SK-N-SH (cell line): ENCODE data around the gene LHPP. TPM values are rescaled to one million over a fixed set of nuclear protein-coding genes. Genes with fewer than 3 reads are reported as not detected.

ENCODE experiments used
- CTCF ChIA-PET: fragments of 300-600, 350-600 bp; formaldehyde crosslinking; extraction: SDS; loops from one replicate; lab custom pipeline; 2021; lab: Yijun Ruan, JAX
- POLR2A ChIA-PET: fragments of 350-600 bp; sonication (Branson Sonifier 250); formaldehyde crosslinking; extraction: SDS; loops from one replicate; lab custom pipeline; 2020; ENCODE audit warnings: antibody characterized with exemption, inconsistent platforms; lab: Yijun Ruan, JAX
- DNase-seq: peaks from one replicate; pipeline ENCODE4 v3.0.0; 2012
- H2AFZ ChIP-seq: fragments of 200-600 bp; sonication (generic); 2 replicates; pipeline ENCODE4 v1.8.1; 2016; ENCODE audit warnings: antibody characterized with exemption, mild to moderate bottlenecking, low read depth
- H3F3A ChIP-seq: fragments of 200-600 bp; sonication (generic); replicated peaks from 2 replicates; pipeline ENCODE3; 2016; ENCODE audit warnings: antibody characterized with exemption, mild to moderate bottlenecking; ENCODE audit not compliant: insufficient read depth
- H3K27ac ChIP-seq, 2 experiments: fragments of 200-500 bp in 1 of 2; fragments of 200-600 bp in 1 of 2; sonication (Bioruptor generic) in 1 of 2; sonication (generic), shearing (Covaris generic) in 1 of 2; 2 replicates each; pipeline versions ENCODE4 v1.5.1 to v1.6.1; 2014 to 2016; ENCODE audit warnings: low read depth in 2 of 2, inconsistent platforms in 1 of 2, low read length in 1 of 2, mild to moderate bottlenecking in 1 of 2, mixed read lengths in 1 of 2
- H3K27me3 ChIP-seq: fragments of 200-600 bp; sonication (generic), shearing (Covaris generic); 2 replicates; pipeline ENCODE4 v1.6.1; 2016; ENCODE audit warnings: mixed run types; ENCODE audit not compliant: insufficient read depth
- H3K36me3 ChIP-seq, 2 experiments: fragments of 200-500 bp in 1 of 2; fragments of 200-600 bp in 1 of 2; sonication (Bioruptor generic) in 1 of 2; sonication (generic) in 1 of 2; replicated peaks in 1 of 2; 2 replicates each; pipeline versions ENCODE3 to v1.5.1; 2014 to 2016; ENCODE audit warnings: low read length in 1 of 2, mild to moderate bottlenecking in 1 of 2; ENCODE audit not compliant: insufficient read depth in 2 of 2, control insufficient read depth in 1 of 2
- H3K4me1 ChIP-seq, 2 experiments: fragments of 200-500 bp in 1 of 2; fragments of 200-600 bp in 1 of 2; sonication (Bioruptor generic) in 1 of 2; sonication (generic), shearing (Covaris generic) in 1 of 2; 2 replicates each; pipeline versions ENCODE4 v1.5.1 to v1.6.1; 2014 to 2016; ENCODE audit warnings: low read depth in 1 of 2, low read length in 1 of 2, mixed run types in 1 of 2; ENCODE audit not compliant: insufficient read depth in 2 of 2, control insufficient read depth in 1 of 2
- H3K4me2 ChIP-seq: fragments of 200-600 bp; sonication (generic), shearing (Covaris generic); 2 replicates; pipeline ENCODE4 v1.6.1; 2017; ENCODE audit warnings: mixed run types
- H3K4me3 ChIP-seq, 2 experiments: fragments of 200-500 bp in 1 of 2; fragments of 200-600 bp in 1 of 2; sonication (Bioruptor generic) in 1 of 2; sonication (generic), shearing (Covaris generic) in 1 of 2; 2 replicates each; pipeline versions ENCODE4 v1.5.1 to v1.8.1; 2014 to 2016; ENCODE audit warnings: low read depth in 2 of 2, inconsistent platforms in 1 of 2, low read length in 1 of 2, mild to moderate bottlenecking in 1 of 2, mixed read lengths in 1 of 2, moderate library complexity in 1 of 2
- H3K79me2 ChIP-seq: fragments of 200-600 bp; sonication (generic); 2 replicates; pipeline ENCODE4 v1.8.1; 2017; ENCODE audit warnings: mild to moderate bottlenecking; ENCODE audit not compliant: insufficient read depth
- H3K9ac ChIP-seq: fragments of 200-600 bp; sonication (generic); 2 replicates; pipeline ENCODE4 v1.6.1; 2017; ENCODE audit warnings: mixed run types
- H3K9me2 ChIP-seq: fragments of 200-600 bp; sonication (generic); 2 replicates; pipeline ENCODE4 v1.6.1; 2017; ENCODE audit warnings: mixed run types
- H3K9me3 ChIP-seq: fragments of 200-600 bp; sonication (generic); 2 replicates; pipeline ENCODE4 v1.6.1; 2017; ENCODE audit warnings: mixed run types, mild to moderate bottlenecking, moderate library complexity
- H4K20me1 ChIP-seq: fragments of 200-600 bp; sonication (generic); 2 replicates; pipeline ENCODE4 v1.6.1; 2017; ENCODE audit warnings: mild to moderate bottlenecking, mixed run types; ENCODE audit not compliant: insufficient read depth
- FOSL2 ChIP-seq: IDR thresholded peaks from 2 replicates; pipeline ENCODE4 v1.4.0; 2012; ENCODE audit warnings: low read depth, mild to moderate bottlenecking, moderate library complexity, borderline replicate concordance
- FOXJ3 ChIP-seq: sonication (generic); formaldehyde crosslinking; IDR thresholded peaks from 2 replicates; pipeline ENCODE4 v1.5.1; 2020; ENCODE audit warnings: mild to moderate bottlenecking, missing genetic modification reagents
- FOXM1 ChIP-seq: IDR thresholded peaks from 2 replicates; pipeline ENCODE4 v1.4.0; 2012; ENCODE audit warnings: low read depth, mild to moderate bottlenecking
- GABPA ChIP-seq: IDR thresholded peaks from 2 replicates; pipeline ENCODE4 v1.4.0; 2012; ENCODE audit warnings: low read depth, mild to moderate bottlenecking
- IRF3 ChIP-seq: fragments of 150-350 bp; IDR thresholded peaks from 2 replicates; pipeline ENCODE4 v1.6.1; 2016; ENCODE audit warnings: mild to moderate bottlenecking, low read depth, low read length
- MEF2A ChIP-seq: IDR thresholded peaks from 2 replicates; pipeline ENCODE4 v1.4.0; 2012; ENCODE audit warnings: low read depth, borderline replicate concordance
- NFIC ChIP-seq: IDR thresholded peaks from 2 replicates; pipeline ENCODE4 v1.4.0; 2012; ENCODE audit warnings: borderline replicate concordance
- POLR2AphosphoS5 ChIP-seq: IDR thresholded peaks from 2 replicates; pipeline ENCODE4 v1.6.1; 2012; ENCODE audit warnings: low read depth, low read length
- REST ChIP-seq: IDR thresholded peaks from 2 replicates; pipeline ENCODE4 v1.6.1; 2012; ENCODE audit warnings: mild to moderate bottlenecking, low read depth, low read length, moderate library complexity
- RXRA ChIP-seq: IDR thresholded peaks from 2 replicates; pipeline ENCODE4 v1.4.0; 2012; ENCODE audit warnings: low read depth, mild to moderate bottlenecking, borderline replicate concordance
- TAF1 ChIP-seq: IDR thresholded peaks from 2 replicates; pipeline ENCODE4 v1.6.1; 2012; ENCODE audit warnings: low read depth, mild to moderate bottlenecking, low read length, moderate library complexity, borderline replicate concordance
- USF2 ChIP-seq: fragments of 150-350 bp; IDR thresholded peaks from 2 replicates; pipeline ENCODE4 v1.6.1; 2017; ENCODE audit warnings: antibody characterized with exemption, low read length, low read depth, borderline replicate concordance
- YY1 ChIP-seq: IDR thresholded peaks from 2 replicates; pipeline ENCODE4 v1.4.0; 2012; ENCODE audit warnings: low read depth, mild to moderate bottlenecking
- ZBTB33 ChIP-seq: IDR thresholded peaks from 2 replicates; pipeline ENCODE4 v1.4.0; 2012; ENCODE audit warnings: low read depth, borderline replicate concordance
- WGBS: methylation state at CpG from one replicate; pipeline ENCODE4 v1.1.6; 2017; ENCODE audit warnings: low lambda C conversion rate; 5-methylcytosine and 5-hydroxymethylcytosine counted together
- polyA plus RNA-seq, 3 experiments: library from polyadenylated mRNA; depleted of rRNA; stranded (reverse); fragments of >200 nt; gene quantifications; 2 replicates each; pipeline ENCODE4 v1.2.3, GENCODE V29; 2012

Gene LHPP
- polyA plus RNA-seq, 1 of the 3 experiments (the other 2 are of a cell fraction): 29.8 TPM

GRCh38 chr10:124470544-124471434 lies 9.2 kb downstream of the LHPP start:
- H3K9me3 ChIP-seq: no peaks in the 10 kb centered on the region
- no peaks in the 10 kb centered on the region for H3K36me3 ChIP-seq
- TF ChIP-seq USF2: no peak
- no peak for TF ChIP-seq ZBTB33
- TF ChIP-seq MEF2A: no peak
- no peak for TF ChIP-seq NFIC
- no peak for TF ChIP-seq RXRA
- no peak for TF ChIP-seq IRF3
- TF ChIP-seq FOXM1: no peak
- no peak for TF ChIP-seq FOSL2
- TF ChIP-seq GABPA: no peak
- no peak for TF ChIP-seq YY1
- no peak for TF ChIP-seq POLR2AphosphoS5
- TF ChIP-seq TAF1: no peak
- TF ChIP-seq REST: no peak
- TF ChIP-seq FOXJ3: no peak
- CTCF ChIA-PET: interaction anchor here (0.6 kb wide), 1 partner anchor 218 kb away, joined by 3 read pairs; no protein-coding TSS in a partner anchor
- H3K9me2 ChIP-seq: no peaks in the 10 kb centered on the region
- H3K4me2 ChIP-seq: no peak overlapping the region
- H3K27ac ChIP-seq: no peak overlapping the region
- no peak overlapping the region for H3K4me3 ChIP-seq
- no peaks in the 10 kb centered on the region for H3K4me1 ChIP-seq
- 0 out of 2 replicates have a peak, but pooled peaks cover 4% of the 10 kb centered on the region for H3K79me2 ChIP-seq
- H3K9ac ChIP-seq: no peak overlapping the region
- no peak for DNase-seq
- H4K20me1 ChIP-seq: peaks cover 10% of the 10 kb centered on the region; the same call in 1 of the 2 replicates
- peaks cover 6% of the 10 kb centered on the region for H3F3A ChIP-seq
- POLR2A ChIA-PET: no interaction called here
- H2AFZ ChIP-seq: no peak overlapping the region
- H3K27me3 ChIP-seq: no peaks in the 10 kb centered on the region
- 80% methylated on average over 13 of the region's 13 CpGs for WGBS
